ENCODE measurements around the gene KRT86.

GRCh38 chr12:52355176-52355575 lies 80.7 kb downstream of the KRT86 start:
- TF ChIP-seq ARNT (IDR thresholded peaks at IDR 0.05) (no peak), FOXM1 (IDR thresholded peaks at IDR 0.05; ENCODE audit: borderline replicate concordance) (no peak), TARDBP (IDR thresholded peaks at IDR 0.05) (no peak), SP1 (IDR thresholded peaks at IDR 0.05) (no peak), CTBP1 (IDR thresholded peaks at IDR 0.05; ENCODE audit: borderline replicate concordance) (no peak)
